SJCRH30 (cell line): ENCODE measurements around the gene MINDY1. TPM values are rescaled to one million over a fixed set of nuclear protein-coding genes. Genes with fewer than 3 reads are reported as not detected.
A peak's percentile ranks its signal among the peaks of the same experiment; 100 is the strongest.

Source experiments
- DNase-seq, 2 experiments: peaks; one replicate each; pipeline ENCODE4 v3.0.0-alpha.2; 2015 to 2020
- H3K27ac ChIP-seq: fragments of 250-450 bp; sonication (Bioruptor Pico); 2 replicates; pipeline ENCODE4 v1.5.1; 2020; ENCODE audit warnings: mild to moderate bottlenecking, moderate library complexity
- H3K27me3 ChIP-seq: fragments of 250-450 bp; sonication (Bioruptor Pico); 2 replicates; pipeline ENCODE4 v1.5.1; 2020; ENCODE audit warnings: mild to moderate bottlenecking, moderate library complexity
- H3K36me3 ChIP-seq: fragments of 250-450 bp; sonication (Bioruptor Pico); 2 replicates; pipeline ENCODE4 v1.5.1; 2020; ENCODE audit warnings: mild to moderate bottlenecking, moderate library complexity
- H3K4me1 ChIP-seq: fragments of 250-450 bp; sonication (Bioruptor Pico); 2 replicates; pipeline ENCODE4 v1.5.1; 2020; ENCODE audit warnings: mild to moderate bottlenecking, moderate library complexity
- H3K4me3 ChIP-seq: fragments of 250-450 bp; sonication (Bioruptor Pico); 2 replicates; pipeline ENCODE4 v1.5.1; 2020; ENCODE audit warnings: mild to moderate bottlenecking, moderate library complexity
- H3K9me3 ChIP-seq: fragments of 250-450 bp; sonication (Bioruptor Pico); replicated peaks from 2 replicates; pipeline ENCODE4 v1.5.1; 2020; ENCODE audit warnings: mild to moderate bottlenecking, moderate library complexity
- total RNA-seq: library from RNA; depleted of rRNA; stranded (reverse); fragments of >200 nt; shearing (Covaris generic); gene quantifications from 2 replicates; pipeline ENCODE4 v1.2.3, GENCODE V29; 2014; rRNA removed

Gene MINDY1
- total RNA-seq, result 2.0 and 2.5 TPM in 2 replicates

GRCh38 chr1:151006327-151007052 lies at the start of gene MINDY1:
Gene MINDY1, minus strand, starts transcription at chr1:151006902. Its CDS starts 4,285 bp downstream, at chr1:151002617.
- Histone ChIP-seq H3K9me3 (no peaks in the 10 kb centered on the region), H3K27me3 (no peaks in the 10 kb centered on the region), H3K4me1 (peaks cover 3% of the 10 kb centered on the region; the same call in 1 of the 2 replicates), H3K36me3 (no peaks in the 10 kb centered on the region), H3K4me3 (peak within 1 kb of the TSS; percentile 76), H3K27ac (peak within 1 kb of the TSS; percentile 9; the same call in 1 of the 2 replicates)
- peak; percentile 78 to 86 for DNase-seq

GRCh38 chr1:151056149-151056548 lies 49.4 kb upstream of the MINDY1 start:
- Histone ChIP-seq H3K27ac (no peak overlapping the region), H3K9me3 (no peaks in the 10 kb centered on the region), H3K36me3 (peaks cover 50% of the 10 kb centered on the region), H3K27me3 (no peaks in the 10 kb centered on the region), H3K4me1 (peaks cover 5% of the 10 kb centered on the region), H3K4me3 (no peak overlapping the region)
- no peak for DNase-seq

- Histone ChIP-seq H3K27ac (no peak overlapping the region), H3K9me3 (no peaks in the 10 kb centered on the region), H3K27me3 (no peaks in the 10 kb centered on the region), H3K4me3 (no peak overlapping the region), H3K36me3 (peaks cover 54% of the 10 kb centered on the region), H3K4me1 (peaks cover 5% of the 10 kb centered on the region)
- DNase-seq, result no peak
These were observed 48.9 kb upstream of the MINDY1 start for GRCh38 chr1:151055581-151055980.

- Histone ChIP-seq H3K4me1 (peaks cover 5% of the 10 kb centered on the region), H3K4me3 (no peak overlapping the region), H3K27me3 (no peaks in the 10 kb centered on the region), H3K9me3 (no peaks in the 10 kb centered on the region), H3K27ac (no peak overlapping the region), H3K36me3 (peaks cover 58% of the 10 kb centered on the region)
- no peak for DNase-seq
These were observed 48.4 kb upstream of the MINDY1 start for GRCh38 chr1:151054971-151055547.

DNA sequence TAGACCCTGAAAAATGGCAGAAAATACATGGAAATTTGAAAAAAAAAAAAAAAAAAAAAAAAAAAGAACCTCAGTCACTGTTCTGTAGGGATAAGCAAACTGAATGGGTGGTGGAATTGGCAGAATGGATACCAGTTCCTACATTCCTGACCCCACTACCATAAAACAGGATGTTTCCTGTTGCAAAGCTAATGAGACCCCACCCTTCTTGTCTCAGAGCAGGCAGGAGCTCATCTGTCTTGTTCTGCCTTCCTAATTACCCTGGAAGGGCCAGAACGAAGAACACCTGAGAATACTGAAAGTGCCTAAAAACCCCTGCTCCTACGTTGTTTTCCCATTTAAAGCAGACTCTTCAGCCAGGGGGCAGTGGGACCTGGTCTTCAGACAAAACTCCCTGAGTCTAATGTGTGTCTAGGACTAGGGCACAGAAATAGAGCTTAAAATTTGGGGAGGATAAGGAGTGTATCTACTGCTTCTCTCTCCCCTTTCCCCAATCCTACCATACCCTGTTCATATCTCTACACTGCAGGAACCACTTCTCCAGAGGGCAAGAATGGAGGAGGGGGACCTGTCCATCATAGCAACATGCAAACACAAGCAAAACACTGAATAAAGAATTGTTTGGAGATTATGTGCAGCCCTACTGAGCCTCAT lies 44.8 kb upstream of the MINDY1 start:
- no peak overlapping the region for H3K27ac ChIP-seq
- no peaks in the 10 kb centered on the region for H3K9me3 ChIP-seq
- no peak overlapping the region for H3K4me3 ChIP-seq
- no peak for DNase-seq
- no peaks in the 10 kb centered on the region for H3K4me1 ChIP-seq
- no peaks in the 10 kb centered on the region for H3K27me3 ChIP-seq
- H3K36me3 ChIP-seq, result peaks cover 61% of the 10 kb centered on the region

- no peaks in the 10 kb centered on the region for H3K9me3 ChIP-seq
- peaks cover 50% of the 10 kb centered on the region for H3K36me3 ChIP-seq
- no peaks in the 10 kb centered on the region for H3K4me1 ChIP-seq
- H3K27ac ChIP-seq, result no peak overlapping the region
- no peak for DNase-seq
- H3K27me3 ChIP-seq, result no peaks in the 10 kb centered on the region
- no peak overlapping the region for H3K4me3 ChIP-seq
These were observed 43.5 kb upstream of the MINDY1 start for GRCh38 chr1:151050051-151050688.

GRCh38 chr1:151049458-151049857 lies 42.8 kb upstream of the MINDY1 start:
- Histone ChIP-seq H3K4me3 (no peak overlapping the region), H3K27me3 (no peaks in the 10 kb centered on the region), H3K36me3 (peaks cover 43% of the 10 kb centered on the region), H3K27ac (no peak overlapping the region), H3K4me1 (no peaks in the 10 kb centered on the region), H3K9me3 (no peaks in the 10 kb centered on the region)
- no peak for DNase-seq

- DNase-seq, result no peak
- H3K27ac ChIP-seq, result no peak overlapping the region
- H3K9me3 ChIP-seq, result no peaks in the 10 kb centered on the region
- H3K36me3 ChIP-seq, result peaks cover 35% of the 10 kb centered on the region
- no peaks in the 10 kb centered on the region for H3K27me3 ChIP-seq
- H3K4me1 ChIP-seq, result no peaks in the 10 kb centered on the region
- H3K4me3 ChIP-seq, result peak overlapping the region; percentile 74
These were observed 41.9 kb upstream of the MINDY1 start for GRCh38 chr1:151048645-151049032.

DNA sequence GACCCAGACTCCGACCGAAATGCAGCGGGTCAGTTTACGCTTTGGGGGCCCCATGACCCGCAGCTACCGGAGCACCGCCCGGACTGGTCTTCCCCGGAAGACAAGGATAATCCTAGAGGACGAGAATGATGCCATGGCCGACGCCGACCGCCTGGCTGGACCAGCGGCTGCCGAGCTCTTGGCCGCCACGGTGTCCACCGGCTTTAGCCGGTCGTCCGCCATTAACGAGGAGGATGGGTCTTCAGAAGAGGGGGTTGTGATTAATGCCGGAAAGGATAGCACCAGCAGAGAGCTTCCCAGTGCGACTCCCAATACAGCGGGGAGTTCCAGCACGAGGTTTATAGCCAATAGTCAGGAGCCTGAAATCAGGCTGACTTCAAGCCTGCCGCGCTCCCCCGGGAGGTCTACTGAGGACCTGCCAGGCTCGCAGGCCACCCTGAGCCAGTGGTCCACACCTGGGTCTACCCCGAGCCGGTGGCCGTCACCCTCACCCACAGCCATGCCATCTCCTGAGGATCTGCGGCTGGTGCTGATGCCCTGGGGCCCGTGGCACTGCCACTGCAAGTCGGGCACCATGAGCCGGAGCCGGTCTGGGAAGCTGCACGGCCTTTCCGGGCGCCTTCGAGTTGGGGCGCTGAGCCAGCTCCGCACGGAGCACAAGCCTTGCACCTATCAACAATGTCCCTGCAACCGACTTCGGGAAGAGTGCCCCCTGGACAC lies 41.4 kb upstream of the MINDY1 start:
- peak overlapping the region; percentile 74 for H3K4me3 ChIP-seq
- no peaks in the 10 kb centered on the region for H3K4me1 ChIP-seq
- H3K36me3 ChIP-seq, result peaks cover 29% of the 10 kb centered on the region
- no peaks in the 10 kb centered on the region for H3K27me3 ChIP-seq
- DNase-seq, result peak; percentile 72 to 76
- no peaks in the 10 kb centered on the region for H3K9me3 ChIP-seq
- peak overlapping the region; percentile 68 for H3K27ac ChIP-seq

GRCh38 chr1:151047591-151047924 lies 40.9 kb upstream of the MINDY1 start, which contains the start of gene C1orf56:
Gene C1orf56, plus strand, starts transcription at chr1:151047751. Its CDS starts 97 bp downstream, at chr1:151047848.
- no peaks in the 10 kb centered on the region for H3K27me3 ChIP-seq
- H3K4me3 ChIP-seq, result peak within 1 kb of the TSS; percentile 74
- H3K4me1 ChIP-seq, result no peaks in the 10 kb centered on the region
- peak within 1 kb of the TSS; percentile 68 for H3K27ac ChIP-seq
- H3K9me3 ChIP-seq, result no peaks in the 10 kb centered on the region
- peaks cover 24% of the 10 kb centered on the region for H3K36me3 ChIP-seq
- DNase-seq, result peak; percentile 70 to 74

GRCh38 chr1:151043163-151043562 lies 36.5 kb upstream of the MINDY1 start:
- no peaks in the 10 kb centered on the region for H3K36me3 ChIP-seq
- H3K9me3 ChIP-seq, result no peaks in the 10 kb centered on the region
- H3K27me3 ChIP-seq, result no peaks in the 10 kb centered on the region
- H3K4me3 ChIP-seq, result no peak overlapping the region
- DNase-seq, result no peak
- H3K27ac ChIP-seq, result no peak overlapping the region
- no peaks in the 10 kb centered on the region for H3K4me1 ChIP-seq

- no peak overlapping the region for H3K4me3 ChIP-seq
- no peaks in the 10 kb centered on the region for H3K9me3 ChIP-seq
- H3K27ac ChIP-seq, result no peak overlapping the region
- H3K36me3 ChIP-seq, result no peaks in the 10 kb centered on the region
- no peak for DNase-seq
- H3K27me3 ChIP-seq, result no peaks in the 10 kb centered on the region
- H3K4me1 ChIP-seq, result no peaks in the 10 kb centered on the region
These were observed 32.8 kb upstream of the MINDY1 start for GRCh38 chr1:151039521-151039920.

DNA sequence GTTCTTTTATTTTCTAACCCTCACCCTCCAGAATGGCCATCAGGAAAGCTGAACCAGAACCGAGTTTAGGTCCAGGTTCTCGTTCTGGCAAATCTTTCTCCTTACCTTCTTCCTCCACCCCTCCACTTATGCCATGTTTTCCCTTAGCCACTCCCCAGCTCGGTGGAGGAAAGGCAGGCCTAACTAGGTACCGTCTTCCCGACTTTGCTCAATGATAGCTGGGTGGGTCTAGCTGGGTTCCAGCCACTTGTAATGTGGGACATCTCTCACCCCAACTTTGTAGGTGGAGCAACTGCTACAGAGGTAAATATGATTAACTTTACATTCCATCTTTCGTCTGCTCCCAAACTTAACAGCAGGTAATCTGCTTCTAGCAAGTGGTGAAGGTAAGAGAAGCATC lies 30.3 kb upstream of the MINDY1 start:
- H3K4me3 ChIP-seq, result no peak overlapping the region
- H3K27ac ChIP-seq, result no peak overlapping the region
- no peaks in the 10 kb centered on the region for H3K4me1 ChIP-seq
- H3K27me3 ChIP-seq, result no peaks in the 10 kb centered on the region
- DNase-seq, result no peak
- H3K36me3 ChIP-seq, result no peaks in the 10 kb centered on the region; the same call in 1 of the 2 replicates
- no peaks in the 10 kb centered on the region for H3K9me3 ChIP-seq

- no peak for DNase-seq
These were observed 29.7 kb upstream of the MINDY1 start, which contains the start of gene BNIPL for GRCh38 chr1:151036356-151036755. Gene BNIPL, plus strand, starts transcription at chr1:151036586. Its CDS starts 140 bp downstream, at chr1:151036726.

More at GRCh38 chr1:151036356-151036755, 29.7 kb upstream of the MINDY1 start, which contains the start of gene BNIPL:
- no peaks in the 10 kb centered on the region for H3K9me3 ChIP-seq
- no peaks in the 10 kb centered on the region for H3K27me3 ChIP-seq
- H3K27ac ChIP-seq, result no peak within 1 kb of the TSS
- H3K4me1 ChIP-seq, result no peaks in the 10 kb centered on the region
- no peaks in the 10 kb centered on the region; the same call in 1 of the 2 replicates for H3K36me3 ChIP-seq
- no peak within 1 kb of the TSS for H3K4me3 ChIP-seq
